Body of pancreas (tissue), 4 donors: ENCODE data around the gene CZIB.

Experiments used
- POLR2A ChIP-seq, 3 donors: fragments of 450-650 bp; IDR thresholded peaks; one replicate each; pipeline ENCODE4 v1.6.1; 2016; ENCODE audit warnings: antibody characterized with exemption in 3 of 3, mild to moderate bottlenecking in 2 of 3
- TF ChIP-seq, protein P1 (sequence below), 7 experiments: fragments of 450-650 bp in 4 of 7; fragments of 200-600 bp in 3 of 7; sonication (generic) in 3 of 7; IDR thresholded peaks; one replicate each; pipeline ENCODE4 v1.5.1; 2016 to 2019; ENCODE audit warnings: antibody characterized with exemption in 7 of 7

DNA sequence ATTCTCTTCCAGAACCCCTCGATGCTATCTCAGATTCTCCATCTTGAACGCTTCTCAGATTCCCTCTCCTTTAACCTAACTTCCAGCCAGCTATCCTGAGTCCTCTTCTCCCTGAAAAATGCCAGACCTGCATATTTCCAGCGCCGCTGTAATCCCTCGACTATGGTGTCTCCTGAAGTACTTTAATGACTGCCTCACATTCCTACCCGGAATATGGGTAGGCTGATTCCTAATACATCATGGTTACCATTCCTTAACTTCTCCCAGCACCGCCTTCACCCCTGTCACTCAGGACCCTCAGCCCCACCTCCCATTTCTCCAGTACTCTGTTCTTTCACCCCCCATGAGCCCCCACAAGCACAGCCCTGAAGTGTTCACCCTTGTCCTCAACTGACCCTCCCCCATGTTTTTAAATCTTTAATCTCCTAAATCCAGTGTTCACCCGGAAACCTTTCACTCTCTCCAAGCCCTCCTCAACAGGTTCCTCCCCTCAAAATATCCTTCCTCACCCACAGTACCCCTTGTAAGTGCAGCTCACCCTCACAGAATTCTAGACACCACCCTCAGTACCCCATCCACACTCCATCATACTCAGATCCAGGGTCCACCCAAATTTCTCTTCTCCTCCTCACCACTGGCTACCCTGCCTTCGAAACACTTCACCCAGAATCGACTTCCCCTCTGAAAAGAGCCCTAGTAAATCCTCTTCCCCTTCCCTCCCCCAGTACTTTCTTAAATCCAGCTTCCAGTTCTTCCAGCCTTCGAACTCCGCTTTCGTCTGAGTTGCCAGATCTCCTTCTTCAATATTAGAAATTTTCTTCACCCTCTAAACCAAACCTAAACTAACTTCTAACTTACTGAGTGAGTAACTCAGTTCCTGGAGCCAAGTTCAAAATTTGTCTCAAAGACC, 22.9 kb downstream of the CZIB start:
- TF ChIP-seq, protein P1, sequence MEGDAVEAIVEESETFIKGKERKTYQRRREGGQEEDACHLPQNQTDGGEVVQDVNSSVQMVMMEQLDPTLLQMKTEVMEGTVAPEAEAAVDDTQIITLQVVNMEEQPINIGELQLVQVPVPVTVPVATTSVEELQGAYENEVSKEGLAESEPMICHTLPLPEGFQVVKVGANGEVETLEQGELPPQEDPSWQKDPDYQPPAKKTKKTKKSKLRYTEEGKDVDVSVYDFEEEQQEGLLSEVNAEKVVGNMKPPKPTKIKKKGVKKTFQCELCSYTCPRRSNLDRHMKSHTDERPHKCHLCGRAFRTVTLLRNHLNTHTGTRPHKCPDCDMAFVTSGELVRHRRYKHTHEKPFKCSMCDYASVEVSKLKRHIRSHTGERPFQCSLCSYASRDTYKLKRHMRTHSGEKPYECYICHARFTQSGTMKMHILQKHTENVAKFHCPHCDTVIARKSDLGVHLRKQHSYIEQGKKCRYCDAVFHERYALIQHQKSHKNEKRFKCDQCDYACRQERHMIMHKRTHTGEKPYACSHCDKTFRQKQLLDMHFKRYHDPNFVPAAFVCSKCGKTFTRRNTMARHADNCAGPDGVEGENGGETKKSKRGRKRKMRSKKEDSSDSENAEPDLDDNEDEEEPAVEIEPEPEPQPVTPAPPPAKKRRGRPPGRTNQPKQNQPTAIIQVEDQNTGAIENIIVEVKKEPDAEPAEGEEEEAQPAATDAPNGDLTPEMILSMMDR (IDR thresholded peaks at IDR 0.05) = no peak
- no peak for TF ChIP-seq POLR2A (IDR thresholded peaks at IDR 0.05)
